SK-N-SH treated with all-trans-retinoic acid at 6 μM for 48 hours (cell line): ENCODE results near the gene CTAGE8.
"Not testable (repeated sequence)": the region's sequence is repeated elsewhere in the genome, so short reads cannot be mapped to it uniquely, and the experiment has no call there.

Experiments used
- ATAC-seq: fragments of 200-7000 bp; cut with Tn5 transposase; 3 replicates; pipeline ENCODE4 v1.9.1; 2020; ENCODE audit warnings: mild to moderate bottlenecking, moderate library complexity
- ARNTL ChIP-seq: fragments of 450-650 bp; formaldehyde crosslinking; IDR thresholded peaks from 2 replicates; pipeline ENCODE4 v1.5.0; 2020; ENCODE audit warnings: low read depth, mild to moderate bottlenecking, moderate library complexity, borderline replicate concordance
- ESRRG ChIP-seq: fragments of 250-450 bp; sonication (Bioruptor Pico); IDR thresholded peaks from 2 replicates; pipeline ENCODE4 v1.6.1; 2021; ENCODE audit warnings: mild to moderate bottlenecking
- POU6F1 ChIP-seq: fragments of 250-450 bp; sonication (Bioruptor Pico); IDR thresholded peaks from 2 replicates; pipeline ENCODE4 v1.8.0; 2021; ENCODE audit warnings: low read depth, mild to moderate bottlenecking, moderate library complexity, borderline replicate concordance
- RARB ChIP-seq: fragments of 250-450 bp; sonication (Bioruptor Pico); IDR thresholded peaks from 2 replicates; pipeline ENCODE4 v1.8.0; 2021; ENCODE audit warnings: mild to moderate bottlenecking, moderate library complexity
- TCF4 ChIP-seq: fragments of 250-450 bp; sonication (Bioruptor Pico); IDR thresholded peaks from 2 replicates; pipeline ENCODE4 v1.8.0; 2021; ENCODE audit warnings: mild to moderate bottlenecking, moderate library complexity, borderline replicate concordance
- ZFP30 ChIP-seq: fragments of 450-650 bp; formaldehyde crosslinking; IDR thresholded peaks from 2 replicates; pipeline ENCODE4 v1.5.0; 2022; ENCODE audit warnings: mild to moderate bottlenecking, moderate library complexity
- ZNF565 ChIP-seq: fragments of 450-650 bp; formaldehyde crosslinking; conservative IDR thresholded peaks from 2 replicates; pipeline ENCODE4 v1.5.0; 2020; ENCODE audit warnings: low read depth, mild to moderate bottlenecking, moderate library complexity

CTAGE8 gene

GRCh38 chr7:144256112-144256511 lies 13.0 kb downstream of the CTAGE8 start:
- no peak for TF ChIP-seq TCF4 (CRISPR knock-in tag)

GRCh38 chr7:144255471-144255897 lies 13.6 kb downstream of the CTAGE8 start:
- no peak for TF ChIP-seq RARB
- no peak for TF ChIP-seq ESRRG
- TF ChIP-seq ZNF565 (CRISPR knock-in tag), result no peak
- TF ChIP-seq POU6F1 (CRISPR knock-in tag), result no peak
- TF ChIP-seq ZFP30 (CRISPR knock-in tag), result no peak
- TF ChIP-seq TCF4 (CRISPR knock-in tag), result no peak
- no peak for TF ChIP-seq ARNTL (CRISPR knock-in tag)
- ATAC-seq, result no peak

More at GRCh38 chr7:144256112-144256511, 13.0 kb downstream of the CTAGE8 start:
- no peak; the same call in 2 of the 3 replicates for ATAC-seq

GRCh38 chr7:144252307-144252706 lies 16.8 kb downstream of the CTAGE8 start:
- not testable (repeated sequence) for ATAC-seq

- ATAC-seq, result not testable (repeated sequence)
These were observed 21.3 kb downstream of the CTAGE8 start for GRCh38 chr7:144247674-144248330.

GRCh38 chr7:144246967-144247366 lies 22.1 kb downstream of the CTAGE8 start:
- ATAC-seq, result not testable (repeated sequence)

- not testable (repeated sequence) for ATAC-seq
These were observed 23.7 kb downstream of the CTAGE8 start for GRCh38 chr7:144245372-144245771.

GRCh38 chr7:144239365-144239764 lies 29.7 kb downstream of the CTAGE8 start, which contains the start of gene OR2A42:
OR2A42 (minus strand) TSS chr7:144239605; CDS start chr7:144232843, 6,762 bp downstream.
- ATAC-seq, result not testable (repeated sequence)

GRCh38 chr7:144238530-144239082 lies 30.5 kb downstream of the CTAGE8 start:
- not testable (repeated sequence) for ATAC-seq

- not testable (repeated sequence) for ATAC-seq
These were observed 36.0 kb downstream of the CTAGE8 start for GRCh38 chr7:144233039-144233438.

- ATAC-seq, result not testable (repeated sequence)
These were observed 38.1 kb downstream of the CTAGE8 start for GRCh38 chr7:144231027-144231426.

GRCh38 chr7:144228810-144229209 lies 40.3 kb downstream of the CTAGE8 start:
- not testable (repeated sequence) for ATAC-seq

GRCh38 chr7:144226866-144227265 lies 42.2 kb downstream of the CTAGE8 start:
- not testable (repeated sequence) for ATAC-seq

- ATAC-seq, result not testable (repeated sequence)
These were observed 45.4 kb downstream of the CTAGE8 start for GRCh38 chr7:144223675-144224074.

GRCh38 chr7:144220531-144220930 lies 48.6 kb downstream of the CTAGE8 start:
- ATAC-seq, result not testable (repeated sequence)

- ATAC-seq, result peak; percentile 77
These were observed 49.9 kb downstream of the CTAGE8 start for GRCh38 chr7:144219149-144219548.

GRCh38 chr7:144218581-144218980 lies 50.5 kb downstream of the CTAGE8 start:
- not testable (repeated sequence) for ATAC-seq

GRCh38 chr7:144217200-144217599 lies 51.9 kb downstream of the CTAGE8 start:
- not testable (repeated sequence) for ATAC-seq
